CD4-positive, alpha-beta T cell treated with Interleukin-6 at 100 ng/mL for 8 hours (primary cell): ENCODE data around the gene KRTAP1-3.
"Not testable (repeated sequence)": the region's sequence is repeated elsewhere in the genome, so short reads cannot be mapped to it uniquely, and the experiment has no call there.

Experiments used
- DNase-seq: peaks from one replicate; pipeline ENCODE4 v3.0.0-alpha.2; 2020; ENCODE audit warnings: mixed read lengths, low spot score

KRTAP1-3 gene, protein sequence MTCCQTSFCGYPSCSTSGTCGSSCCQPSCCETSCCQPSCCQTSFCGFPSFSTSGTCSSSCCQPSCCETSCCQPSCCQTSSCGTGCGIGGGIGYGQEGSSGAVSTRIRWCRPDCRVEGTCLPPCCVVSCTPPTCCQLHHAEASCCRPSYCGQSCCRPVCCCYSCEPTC

DNA sequence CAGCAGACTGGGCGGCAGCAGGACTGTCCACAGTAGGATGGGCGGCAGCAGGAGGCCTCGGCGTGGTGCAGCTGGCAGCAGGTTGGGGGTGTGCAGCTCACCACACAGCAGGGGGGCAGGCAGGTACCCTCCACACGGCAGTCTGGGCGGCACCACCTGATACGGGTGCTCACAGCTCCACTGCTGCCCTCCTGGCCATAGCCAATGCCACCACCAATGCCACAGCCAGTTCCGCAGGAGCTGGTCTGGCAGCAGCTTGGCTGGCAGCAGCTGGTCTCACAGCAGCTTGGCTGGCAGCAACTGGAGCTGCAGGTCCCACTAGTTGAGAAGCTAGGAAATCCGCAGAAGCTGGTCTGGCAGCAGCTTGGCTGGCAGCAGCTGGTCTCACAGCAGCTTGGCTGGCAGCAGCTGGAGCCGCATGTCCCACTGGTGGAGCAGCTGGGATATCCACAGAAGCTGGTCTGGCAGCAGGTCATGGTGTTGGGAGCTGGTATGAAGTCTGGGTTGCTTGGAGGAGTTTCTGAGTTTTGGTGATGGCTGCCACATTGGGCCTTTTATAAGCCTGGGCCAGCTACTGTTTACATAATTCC is at the start of gene KRTAP1-3:
Gene KRTAP1-3 (minus strand): TSS at position 529 of the 590 bp plus-strand sequence. CDS start 53 bp downstream, at position 476.
- DNase-seq: not testable (repeated sequence)

DNA sequence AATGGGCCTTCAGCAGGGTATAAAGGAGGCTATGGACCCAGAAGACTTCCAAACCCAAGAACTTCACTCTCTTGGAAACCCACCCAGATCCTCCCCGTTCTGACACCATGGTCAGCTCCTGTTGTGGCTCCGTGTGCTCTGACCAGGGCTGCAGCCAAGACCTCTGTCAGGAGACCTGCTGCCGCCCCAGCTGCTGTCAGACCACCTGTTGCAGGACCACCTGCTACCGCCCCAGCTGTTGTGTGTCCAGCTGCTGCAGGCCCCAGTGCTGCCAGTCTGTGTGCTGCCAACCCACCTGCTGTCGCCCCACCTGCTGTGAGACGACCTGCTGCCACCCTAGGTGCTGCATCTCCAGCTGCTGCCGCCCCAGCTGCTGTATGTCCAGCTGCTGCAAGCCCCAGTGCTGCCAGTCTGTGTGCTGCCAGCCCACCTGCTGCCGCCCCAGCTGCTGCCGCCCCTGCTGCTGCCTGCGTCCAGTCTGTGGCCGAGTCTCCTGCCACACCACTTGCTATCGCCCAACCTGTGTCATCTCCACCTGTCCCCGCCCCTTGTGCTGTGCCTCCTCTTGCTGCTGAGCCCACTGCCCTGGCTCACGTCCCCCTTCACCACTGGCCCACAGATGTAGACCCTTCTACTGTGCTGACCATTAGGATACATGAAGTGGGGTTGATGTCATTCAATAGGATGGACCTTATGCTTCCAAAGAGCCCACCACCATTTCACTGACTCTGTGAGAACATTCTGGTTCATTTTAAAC is 49.6 kb upstream of the KRTAP1-3 start, which contains the start of gene KRTAP4-7:
Gene KRTAP4-7 (plus strand): TSS at position 51 of the 757 bp plus-strand sequence. CDS start 57 bp downstream, at position 108.
- not testable (repeated sequence) for DNase-seq

DNA sequence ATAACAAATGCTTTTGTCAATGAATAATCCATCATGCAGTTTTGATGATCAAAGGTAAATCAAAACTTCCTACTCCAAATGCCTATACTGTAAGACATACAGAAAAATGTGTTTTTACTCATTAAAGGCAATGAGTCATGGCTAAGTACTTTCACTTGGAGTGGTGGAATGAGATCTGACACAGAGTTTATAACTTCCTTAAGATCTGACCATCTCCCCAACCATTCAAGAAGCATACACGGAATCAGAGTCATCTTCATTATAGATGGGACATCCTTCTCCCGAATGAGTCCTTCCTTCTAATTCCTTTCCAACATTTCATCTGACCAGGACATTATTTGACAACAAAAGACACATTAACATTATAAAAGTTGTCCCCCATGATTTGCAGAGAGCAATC is 48.8 kb upstream of the KRTAP1-3 start:
- not testable (repeated sequence) for DNase-seq

DNA sequence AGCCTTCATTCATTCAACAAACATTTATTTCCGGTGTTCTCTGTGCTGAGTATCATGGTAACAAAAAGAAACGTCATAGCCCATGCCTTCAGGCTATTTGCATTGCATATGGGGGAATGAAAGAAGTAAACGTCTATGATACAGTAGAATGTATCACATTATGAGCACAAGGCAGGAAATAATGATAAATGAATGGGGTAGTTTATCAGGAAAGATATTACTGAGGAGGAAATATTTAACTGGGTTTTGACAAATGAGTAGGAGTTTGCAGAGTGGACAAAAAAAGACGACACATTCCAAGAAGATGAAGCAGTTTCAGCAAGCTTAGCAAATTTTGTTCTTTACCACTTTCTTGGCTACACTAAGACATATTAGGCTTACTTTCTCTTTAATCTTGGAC is 48.0 kb upstream of the KRTAP1-3 start:
- DNase-seq: no peak

DNA sequence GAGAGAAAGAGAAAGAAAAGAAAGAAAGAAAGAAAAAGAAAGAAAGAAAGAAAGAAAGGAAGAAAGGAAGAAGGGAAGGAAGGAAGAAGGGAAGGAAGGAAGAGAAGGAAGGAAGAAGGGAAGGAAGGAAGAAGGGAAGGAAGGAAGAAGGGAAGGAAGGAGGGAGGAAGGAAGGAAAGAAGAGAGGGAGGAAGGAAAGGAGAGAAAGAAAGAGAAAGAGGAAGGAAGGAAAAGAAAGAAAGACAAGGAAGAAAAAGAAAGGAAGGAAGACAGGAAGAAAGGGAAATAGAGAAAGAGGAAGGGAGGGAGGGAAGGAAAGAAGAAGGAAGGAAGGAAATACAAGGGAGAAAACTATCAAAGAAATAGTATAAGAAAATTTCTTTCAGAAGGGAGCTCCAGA is 42.1 kb upstream of the KRTAP1-3 start:
- no peak for DNase-seq

DNA sequence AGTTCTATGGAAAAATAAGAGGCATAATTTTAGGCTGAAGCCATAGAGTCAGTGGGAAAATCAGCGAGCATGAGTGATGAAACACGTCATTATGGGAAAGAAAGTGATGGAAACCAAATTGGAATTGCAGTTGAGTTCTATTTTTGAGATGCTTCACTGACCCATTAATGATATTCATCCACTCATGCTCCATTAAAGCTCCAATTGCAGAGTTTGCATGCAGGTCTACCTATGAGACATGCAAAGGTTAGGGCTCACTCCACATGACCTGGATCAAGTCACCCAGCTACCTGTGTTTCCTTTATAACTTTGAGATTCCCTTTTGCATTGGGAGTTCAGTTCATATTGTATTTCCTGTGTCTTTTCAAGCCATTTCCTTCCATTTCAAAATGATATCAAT is 39.0 kb upstream of the KRTAP1-3 start:
- DNase-seq: no peak

DNA sequence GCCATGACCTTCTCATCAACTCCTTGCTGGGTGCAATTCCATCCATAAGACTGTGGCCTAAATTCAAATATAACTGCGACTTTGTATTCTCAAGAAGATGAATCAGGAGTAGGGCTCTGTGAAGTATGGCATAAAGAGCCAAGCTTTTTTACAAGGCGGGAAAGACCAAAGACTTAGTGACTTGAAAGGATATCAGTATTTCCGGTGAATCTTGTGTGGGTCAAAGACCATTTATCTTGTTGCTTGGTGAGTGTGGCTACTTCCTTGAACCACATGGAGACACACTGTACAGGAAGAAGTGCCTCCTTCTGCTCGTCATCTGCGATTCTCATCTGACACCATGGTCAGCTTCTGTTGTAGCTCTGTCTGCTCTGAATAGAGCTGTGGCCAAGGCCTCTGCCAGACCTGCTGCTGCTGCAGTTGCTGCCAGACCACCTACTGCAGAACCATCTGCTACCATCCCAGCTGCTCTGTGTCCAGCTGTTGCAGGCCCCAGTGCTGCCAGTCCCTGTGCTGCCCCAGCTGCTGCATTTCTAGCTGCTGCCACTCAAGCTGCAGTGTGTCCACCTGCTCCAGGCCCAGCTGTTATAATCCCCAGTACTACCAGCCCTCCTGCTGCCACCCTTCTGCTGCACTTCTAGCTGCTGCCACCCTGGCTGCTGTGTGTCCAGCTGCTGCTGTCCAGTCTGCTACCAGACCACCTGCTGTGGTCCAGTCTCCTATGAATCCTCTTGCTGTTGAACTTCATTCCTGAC is 37.1 kb upstream of the KRTAP1-3 start:
- DNase-seq: no peak

DNA sequence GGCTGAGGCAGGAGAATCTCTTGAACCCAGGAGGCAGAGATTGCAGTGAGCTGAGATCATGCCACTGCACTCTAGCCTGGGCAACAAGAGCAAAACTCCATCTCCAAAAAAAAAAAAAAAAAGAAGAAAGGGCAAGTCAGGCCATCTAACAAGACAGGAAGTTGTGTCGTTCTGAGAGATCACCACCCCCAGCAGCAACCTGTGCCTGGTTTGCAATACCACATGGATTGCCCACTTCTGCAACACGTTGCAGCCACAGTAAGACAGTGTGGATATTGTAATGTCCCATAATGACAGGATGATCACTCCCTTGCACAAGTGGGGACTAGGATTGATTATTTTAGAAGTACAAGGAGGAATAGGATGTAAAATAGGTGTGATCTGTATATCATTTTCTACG is 34.4 kb upstream of the KRTAP1-3 start:
- DNase-seq: no peak

DNA sequence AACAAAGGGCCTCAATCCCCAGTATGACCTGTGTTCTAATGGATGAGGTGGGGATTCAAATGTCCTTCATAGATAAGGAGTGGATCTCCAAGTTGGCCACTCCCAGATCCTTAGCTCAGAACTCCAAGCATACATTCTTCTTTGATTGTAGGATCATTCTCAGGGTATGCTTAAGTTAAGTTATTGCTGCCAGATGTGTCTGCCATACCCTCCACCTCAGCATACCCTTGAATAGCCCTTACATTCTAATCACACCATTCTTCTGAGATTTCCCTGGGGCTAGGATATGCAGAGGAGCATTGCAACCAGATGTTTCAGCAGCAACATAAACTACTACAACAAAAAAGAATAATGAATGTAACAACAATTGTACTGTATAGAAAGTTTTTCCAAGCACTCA is 32.6 kb upstream of the KRTAP1-3 start:
- no peak for DNase-seq

GRCh38 chr17:41065829-41066624 is 31.4 kb upstream of the KRTAP1-3 start, which contains the start of gene KRTAP2-4:
Gene KRTAP2-4 (minus strand): TSS chr17:41065879. CDS start chr17:41065845, 34 bp downstream.
- DNase-seq: no peak

GRCh38 chr17:41065016-41065689 is 30.5 kb upstream of the KRTAP1-3 start:
- DNase-seq: not testable (repeated sequence)

- no peak for DNase-seq
These were observed 29.6 kb upstream of the KRTAP1-3 start for GRCh38 chr17:41064301-41064700.

DNA sequence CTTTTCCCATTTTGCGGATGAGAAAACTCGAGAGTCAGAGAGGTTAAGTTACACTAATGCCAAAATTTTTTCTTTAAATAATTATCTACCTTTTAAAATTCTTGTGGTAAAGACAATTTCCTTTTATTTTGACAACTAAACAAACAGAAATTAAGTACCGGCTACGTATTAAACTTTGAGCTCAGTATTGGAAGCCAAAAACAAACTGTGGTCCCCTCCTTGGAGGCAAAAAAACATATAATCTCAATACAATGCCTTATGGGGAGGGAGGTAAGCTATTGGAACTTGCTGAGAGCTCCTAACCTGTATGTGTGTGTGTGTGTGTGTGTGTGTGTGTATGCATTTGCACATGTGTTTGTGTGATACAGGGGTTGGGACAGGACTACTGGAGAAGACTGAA is 28.8 kb upstream of the KRTAP1-3 start:
- DNase-seq: no peak

GRCh38 chr17:41061964-41062363 is 27.3 kb upstream of the KRTAP1-3 start:
- no peak for DNase-seq

GRCh38 chr17:41060052-41060604 is 25.5 kb upstream of the KRTAP1-3 start, which contains the start of gene KRTAP2-3:
Gene KRTAP2-3 (minus strand): TSS chr17:41060114. CDS start chr17:41060050, 64 bp downstream.
- DNase-seq: no peak

DNA sequence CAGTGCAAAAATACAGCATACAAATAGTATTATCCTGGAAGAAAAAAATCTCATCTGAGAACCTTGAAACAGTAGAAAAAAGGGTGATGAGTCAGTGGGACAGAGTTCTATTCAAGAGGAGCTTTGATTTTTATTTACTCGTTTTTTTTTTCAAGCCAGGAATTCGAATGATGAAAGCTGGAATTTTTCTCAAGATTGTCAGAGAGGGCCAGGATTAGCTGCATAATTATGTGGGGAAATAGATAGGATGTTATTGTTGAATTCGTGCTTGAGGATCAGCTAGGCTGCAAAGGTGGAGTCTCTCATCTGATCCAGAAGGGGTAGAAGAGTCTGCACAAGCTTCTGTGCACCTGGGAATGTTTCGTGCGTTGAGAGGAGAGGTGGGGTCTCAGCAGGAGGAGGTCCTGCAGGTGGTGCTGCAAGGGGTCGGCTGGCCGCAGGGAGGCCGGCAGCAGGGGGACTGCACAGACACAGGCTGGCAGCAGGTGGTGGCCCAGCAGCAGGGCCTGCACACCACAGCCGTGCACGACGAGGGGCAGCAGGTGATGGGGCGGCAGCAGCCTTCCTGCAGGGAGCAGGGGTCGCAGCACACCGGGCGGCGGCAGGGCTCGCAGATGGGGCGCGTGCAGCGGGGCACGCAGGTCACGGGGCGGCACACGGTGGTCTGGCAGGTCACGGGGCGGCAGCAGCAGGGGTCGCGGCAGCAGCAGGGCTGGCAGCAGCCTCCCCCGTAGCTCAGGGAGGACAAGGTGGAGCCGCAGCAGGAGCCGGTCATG is 24.8 kb upstream of the KRTAP1-3 start:
- not testable (repeated sequence) for DNase-seq

- no peak for DNase-seq
These were observed 24.1 kb upstream of the KRTAP1-3 start for GRCh38 chr17:41058741-41059140.

DNA sequence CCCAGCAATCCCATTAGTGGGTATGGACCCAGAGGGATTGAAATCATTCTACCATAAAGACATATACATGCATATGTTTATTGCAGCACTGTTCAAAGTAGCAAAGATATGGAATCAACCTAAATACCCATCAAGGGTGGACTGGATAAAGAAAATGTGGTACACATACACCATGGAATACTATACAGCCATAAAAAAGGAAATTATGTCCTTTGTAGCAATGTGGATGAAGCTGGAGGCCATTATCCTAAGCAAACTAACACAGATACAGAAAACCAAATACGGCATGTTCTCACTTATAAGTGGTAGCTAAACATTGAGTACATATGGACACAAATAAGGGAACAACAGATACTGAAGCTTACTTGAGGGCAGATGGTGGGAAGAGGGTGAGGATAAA is 22.9 kb upstream of the KRTAP1-3 start:
- no peak for DNase-seq

DNA sequence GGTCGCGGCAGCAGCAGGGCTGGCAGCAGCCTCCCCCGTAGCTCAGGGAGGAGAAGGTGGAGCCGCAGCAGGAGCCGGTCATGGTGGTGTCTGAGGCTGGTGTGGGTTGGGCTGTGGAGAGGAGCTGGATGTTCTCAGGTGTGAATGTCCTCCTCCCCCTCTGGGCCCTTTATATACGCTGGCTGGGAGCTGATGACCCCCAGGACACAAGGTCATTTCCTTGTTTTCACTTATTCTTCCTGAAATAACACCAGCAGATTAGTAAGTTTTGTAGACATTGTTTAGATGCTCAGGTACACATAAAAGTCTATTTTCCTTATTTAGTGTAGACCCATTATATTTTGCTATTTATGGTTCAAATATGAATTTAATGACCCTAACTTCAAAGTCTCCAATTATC is 20.5 kb upstream of the KRTAP1-3 start, which contains the start of gene KRTAP2-2:
Gene KRTAP2-2 (minus strand): TSS at position 101 of the 400 bp plus-strand sequence. CDS start 19 bp downstream, at position 82.
- not testable (repeated sequence) for DNase-seq
